Upper lobe of right lung (tissue), 1 donor: Measurements from ENCODE around the gene CERK. TPM values are rescaled to one million over a fixed set of nuclear protein-coding genes. Genes with fewer than 3 reads are reported as not detected.
"Not testable (repeated sequence)": the region's sequence is repeated elsewhere in the genome, so short reads cannot be mapped to it uniquely, and the experiment has no call there.

Experiments used
- ATAC-seq: fragments of 200-7000 bp; cut with Tn5 transposase; one replicate; pipeline ENCODE4 v1.9.1; 2020; ENCODE audit warnings: mild to moderate bottlenecking, moderate library complexity
- DNase-seq: peaks from one replicate; pipeline ENCODE4 v3.0.0-alpha.2; 2020
- H3K27ac ChIP-seq: fragments of 200-600 bp; one replicate; pipeline ENCODE4 v1.8.0; 2022
- H3K27me3 ChIP-seq: fragments of 200-600 bp; one replicate; pipeline ENCODE4 v1.8.0; 2022; ENCODE audit warnings: mild to moderate bottlenecking
- H3K36me3 ChIP-seq: fragments of 200-600 bp; one replicate; pipeline ENCODE4 v1.8.0; 2022
- H3K4me1 ChIP-seq: fragments of 200-600 bp; one replicate; pipeline ENCODE4 v1.8.0; 2022
- H3K4me3 ChIP-seq: fragments of 200-600 bp; one replicate; pipeline ENCODE4 v1.8.0; 2022; ENCODE audit warnings: mild to moderate bottlenecking
- H3K9me3 ChIP-seq: fragments of 200-600 bp; one replicate; pipeline ENCODE4 v1.8.0; 2022
- intact Hi-C: fragments of 100-400 bp; cut with DNase I; formaldehyde crosslinking; loops from one replicate; pipeline ENCODE4 v1.11.0; 2022
- long read RNA-seq: library from polyadenylated mRNA; unstranded; transcript quantifications from one replicate; pipeline ENCODE4 v2.0.0, GENCODE V29; 2021
- total RNA-seq: library from RNA; stranded (reverse); fragmentation: NEBNext Ultra II Directional; extraction: Animal tissue kit (Norgen Biotek cat#: 25700); gene quantifications from one replicate; pipeline ENCODE4 v1.2.1, GENCODE V29; 2021
- TF ChIP-seq, protein P1 (sequence below): fragments of 200-600 bp; IDR thresholded peaks from one replicate; pipeline ENCODE4 v1.8.0; 2022; ENCODE audit warnings: antibody characterized with exemption
- donor health status: DM: no; HTN: yes; CAD: no; lungs with severe emphysema.

Gene CERK, protein sequence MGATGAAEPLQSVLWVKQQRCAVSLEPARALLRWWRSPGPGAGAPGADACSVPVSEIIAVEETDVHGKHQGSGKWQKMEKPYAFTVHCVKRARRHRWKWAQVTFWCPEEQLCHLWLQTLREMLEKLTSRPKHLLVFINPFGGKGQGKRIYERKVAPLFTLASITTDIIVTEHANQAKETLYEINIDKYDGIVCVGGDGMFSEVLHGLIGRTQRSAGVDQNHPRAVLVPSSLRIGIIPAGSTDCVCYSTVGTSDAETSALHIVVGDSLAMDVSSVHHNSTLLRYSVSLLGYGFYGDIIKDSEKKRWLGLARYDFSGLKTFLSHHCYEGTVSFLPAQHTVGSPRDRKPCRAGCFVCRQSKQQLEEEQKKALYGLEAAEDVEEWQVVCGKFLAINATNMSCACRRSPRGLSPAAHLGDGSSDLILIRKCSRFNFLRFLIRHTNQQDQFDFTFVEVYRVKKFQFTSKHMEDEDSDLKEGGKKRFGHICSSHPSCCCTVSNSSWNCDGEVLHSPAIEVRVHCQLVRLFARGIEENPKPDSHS
- total RNA-seq: 28.1 TPM
- long read RNA-seq, full-length matches to known transcripts: 50 of 69 reads
- long read RNA-seq, partial matches to known transcripts: 5 of 69 reads
- long read RNA-seq, other reads (novel, unspliced or antisense): 14 of 69 reads

DNA sequence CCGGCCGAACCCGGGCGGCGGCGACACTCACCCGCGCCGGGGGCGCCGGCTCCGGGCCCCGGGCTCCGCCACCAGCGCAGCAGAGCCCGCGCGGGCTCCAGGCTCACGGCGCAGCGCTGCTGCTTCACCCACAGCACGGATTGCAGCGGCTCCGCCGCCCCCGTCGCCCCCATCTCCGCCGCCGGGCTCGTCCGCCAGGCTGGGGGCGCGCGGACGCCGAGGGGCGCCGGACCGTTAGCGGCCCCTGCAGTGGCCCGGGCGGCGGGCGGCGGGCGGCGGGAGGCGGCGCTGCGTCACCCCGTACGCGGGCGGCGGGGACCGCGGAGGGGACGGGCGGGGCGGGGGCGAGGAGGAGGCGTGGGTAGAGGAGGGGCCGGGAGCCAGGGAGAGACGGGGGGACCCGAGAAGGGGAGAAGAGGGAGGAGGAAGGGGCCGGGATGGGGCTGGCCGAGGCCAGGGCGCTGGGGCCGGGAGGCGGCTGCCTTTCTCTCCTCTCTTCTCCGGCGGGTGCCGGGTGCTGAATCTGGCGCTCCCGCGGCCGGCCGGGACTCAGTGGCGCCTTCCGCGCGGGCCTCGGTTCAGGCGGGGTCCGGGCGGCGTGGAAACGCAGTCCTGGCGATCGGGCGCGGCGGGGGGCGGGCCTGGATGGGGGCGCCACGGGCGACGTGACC lies at the start of gene CERK:
Gene CERK (minus strand): TSS at position 277 of the 671 bp plus-strand sequence. CDS start 104 bp downstream, at position 173.
- Histone ChIP-seq H3K4me3 (peak within 1 kb of the TSS; percentile 87), H3K9me3 (no peaks in the 10 kb centered on the region), H3K4me1 (peaks cover 49% of the 10 kb centered on the region), H3K27me3 (no peaks in the 10 kb centered on the region), H3K27ac (peak within 1 kb of the TSS; percentile 84), H3K36me3 (no peaks in the 10 kb centered on the region)
- ATAC-seq (peak; percentile 80), DNase-seq (peak; percentile 85)
- intact Hi-C loops: no loop called here
- TF ChIP-seq, protein P1, sequence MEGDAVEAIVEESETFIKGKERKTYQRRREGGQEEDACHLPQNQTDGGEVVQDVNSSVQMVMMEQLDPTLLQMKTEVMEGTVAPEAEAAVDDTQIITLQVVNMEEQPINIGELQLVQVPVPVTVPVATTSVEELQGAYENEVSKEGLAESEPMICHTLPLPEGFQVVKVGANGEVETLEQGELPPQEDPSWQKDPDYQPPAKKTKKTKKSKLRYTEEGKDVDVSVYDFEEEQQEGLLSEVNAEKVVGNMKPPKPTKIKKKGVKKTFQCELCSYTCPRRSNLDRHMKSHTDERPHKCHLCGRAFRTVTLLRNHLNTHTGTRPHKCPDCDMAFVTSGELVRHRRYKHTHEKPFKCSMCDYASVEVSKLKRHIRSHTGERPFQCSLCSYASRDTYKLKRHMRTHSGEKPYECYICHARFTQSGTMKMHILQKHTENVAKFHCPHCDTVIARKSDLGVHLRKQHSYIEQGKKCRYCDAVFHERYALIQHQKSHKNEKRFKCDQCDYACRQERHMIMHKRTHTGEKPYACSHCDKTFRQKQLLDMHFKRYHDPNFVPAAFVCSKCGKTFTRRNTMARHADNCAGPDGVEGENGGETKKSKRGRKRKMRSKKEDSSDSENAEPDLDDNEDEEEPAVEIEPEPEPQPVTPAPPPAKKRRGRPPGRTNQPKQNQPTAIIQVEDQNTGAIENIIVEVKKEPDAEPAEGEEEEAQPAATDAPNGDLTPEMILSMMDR: no peak

DNA sequence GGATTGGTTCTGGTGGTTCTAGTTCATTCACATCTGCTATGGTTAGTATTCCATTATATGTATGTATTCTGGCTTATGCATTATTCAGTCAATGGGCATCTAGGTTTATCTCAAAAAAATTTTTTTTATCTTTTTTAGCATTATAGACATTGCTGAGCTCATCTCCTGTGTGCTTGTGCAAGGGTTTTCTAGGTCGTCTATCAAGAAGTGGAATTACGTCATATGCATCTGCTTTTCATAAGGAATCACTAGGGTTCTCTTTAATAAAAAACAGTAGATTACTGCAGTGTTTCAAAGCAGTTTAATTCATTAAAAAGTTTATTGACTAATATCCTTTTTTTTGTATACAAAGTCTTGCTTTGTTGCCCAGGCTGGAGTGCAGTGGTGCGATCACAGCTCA lies 45.7 kb upstream of the CERK start:
- TF ChIP-seq, protein P1: no peak
- no peaks in the 10 kb centered on the region for H3K36me3 ChIP-seq
- H3K4me3 ChIP-seq: no peak overlapping the region
- peaks cover 13% of the 10 kb centered on the region for H3K4me1 ChIP-seq
- no peaks in the 10 kb centered on the region for H3K27me3 ChIP-seq
- intact Hi-C loops: no loop called here
- no peak for DNase-seq
- no peaks in the 10 kb centered on the region for H3K9me3 ChIP-seq
- H3K27ac ChIP-seq: no peak overlapping the region
- no peak for ATAC-seq

DNA sequence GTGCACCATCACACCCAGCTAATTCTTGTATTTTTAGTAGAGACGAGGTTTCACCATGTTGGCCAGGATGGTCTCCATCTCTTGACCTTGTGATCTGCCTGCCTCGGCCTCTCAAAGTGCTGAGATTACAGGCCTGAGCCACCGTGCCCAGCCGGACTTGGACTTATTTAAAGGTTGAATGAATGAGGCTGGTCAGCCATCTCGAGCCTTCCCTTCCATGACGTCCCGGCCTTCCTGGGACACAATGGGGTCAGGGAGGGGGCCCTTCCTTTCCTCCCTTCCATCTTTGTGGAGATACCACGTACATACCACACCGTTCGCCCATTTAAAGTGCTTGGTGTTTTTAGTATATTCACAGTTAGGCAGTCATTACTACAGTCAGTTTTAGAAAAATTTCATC lies 44.1 kb upstream of the CERK start:
- not testable (repeated sequence) for ATAC-seq

DNA sequence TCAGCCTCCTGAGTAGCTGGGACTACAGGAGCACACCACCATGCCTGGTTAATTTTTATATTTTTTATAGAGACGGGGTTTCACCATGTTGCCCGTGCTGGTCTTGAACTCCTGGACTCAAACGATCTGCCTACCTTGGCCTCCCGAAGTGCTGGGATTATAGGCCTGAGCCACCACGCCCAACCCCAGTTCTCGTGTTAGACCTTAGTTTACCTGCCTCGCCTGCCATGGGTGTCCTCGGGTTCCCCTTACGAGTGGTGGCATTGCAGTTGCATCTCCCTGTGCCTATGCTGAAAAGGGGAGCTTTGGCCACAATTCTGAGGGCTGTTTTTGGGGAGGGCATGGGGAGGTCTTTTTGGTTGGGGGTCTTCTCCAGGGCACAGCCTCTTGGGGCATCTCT lies 43.2 kb upstream of the CERK start:
- H3K9me3 ChIP-seq: no peaks in the 10 kb centered on the region
- ATAC-seq: no peak
- H3K36me3 ChIP-seq: no peaks in the 10 kb centered on the region
- H3K4me3 ChIP-seq: no peak overlapping the region
- TF ChIP-seq, protein P1: no peak
- DNase-seq: no peak
- peaks cover 27% of the 10 kb centered on the region for H3K4me1 ChIP-seq
- H3K27me3 ChIP-seq: no peaks in the 10 kb centered on the region
- H3K27ac ChIP-seq: no peak overlapping the region
- intact Hi-C loops: no loop called here

More for the DNA sequence above, 44.1 kb upstream of the CERK start:
- DNase-seq, intact Hi-C loops, H3K9me3 ChIP-seq, H3K36me3 ChIP-seq, H3K27me3 ChIP-seq, H3K4me3 ChIP-seq, H3K27ac ChIP-seq: not testable (repeated sequence)
- H3K4me1 ChIP-seq: peaks cover 18% of the 10 kb centered on the region

DNA sequence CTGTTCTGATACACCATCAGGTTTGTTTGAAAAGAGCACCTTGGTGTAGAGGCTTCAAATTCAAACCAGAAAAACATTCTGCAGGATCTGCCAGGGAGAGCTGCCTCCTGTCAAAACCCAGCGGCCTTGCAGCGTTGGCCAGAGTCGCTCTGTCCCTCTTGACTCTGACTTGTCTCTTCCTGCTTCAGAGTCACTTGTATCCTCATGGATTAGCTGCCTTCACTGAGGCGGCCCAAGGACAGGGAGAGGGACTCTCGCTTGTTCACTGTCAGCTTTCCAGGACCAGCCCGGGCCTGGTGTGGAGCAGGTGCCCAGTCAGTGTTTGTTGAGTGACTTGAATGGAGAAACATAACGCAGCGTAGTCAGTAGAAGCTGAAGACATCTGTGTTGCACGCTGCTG lies 42.4 kb upstream of the CERK start:
- no peaks in the 10 kb centered on the region for H3K27me3 ChIP-seq
- DNase-seq (no peak), ATAC-seq (no peak)
- intact Hi-C loops: no loop called here
- no peak overlapping the region for H3K4me3 ChIP-seq
- no peaks in the 10 kb centered on the region for H3K36me3 ChIP-seq
- TF ChIP-seq, protein P1: no peak
- H3K9me3 ChIP-seq: no peaks in the 10 kb centered on the region
- no peak overlapping the region for H3K27ac ChIP-seq
- H3K4me1 ChIP-seq: peaks cover 35% of the 10 kb centered on the region

DNA sequence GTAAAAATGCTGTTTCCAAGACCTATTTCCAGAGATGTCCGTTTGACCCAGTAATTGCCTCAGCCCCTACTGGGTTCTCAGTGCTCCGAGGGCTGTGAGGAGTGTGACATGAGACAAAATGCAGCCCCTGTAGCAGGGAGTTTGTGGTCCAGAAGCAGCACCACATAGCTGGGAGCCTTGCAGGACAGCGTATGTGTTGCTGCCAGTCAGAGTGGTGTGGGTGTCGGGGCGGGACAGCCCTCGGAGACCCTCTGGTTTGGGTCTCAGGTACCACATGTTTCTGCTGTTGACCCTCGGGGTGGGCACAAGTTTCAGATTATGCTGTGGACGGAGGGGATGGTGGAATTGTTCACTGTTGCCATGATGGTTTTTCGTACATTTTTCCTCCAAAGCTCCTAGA lies 41.6 kb upstream of the CERK start:
- DNase-seq (no peak), ATAC-seq (no peak)

More for the DNA sequence above, 41.6 kb upstream of the CERK start:
- peaks cover 43% of the 10 kb centered on the region for H3K4me1 ChIP-seq
- H3K27me3 ChIP-seq: no peaks in the 10 kb centered on the region
- intact Hi-C loops: no loop called here
- no peaks in the 10 kb centered on the region for H3K36me3 ChIP-seq
- H3K4me3 ChIP-seq: no peak overlapping the region
- H3K27ac ChIP-seq: no peak overlapping the region
- H3K9me3 ChIP-seq: no peaks in the 10 kb centered on the region
- TF ChIP-seq, protein P1: no peak
